GM19397 (cell line): ENCODE measurements around the gene HSPG2.

Source experiments
- ATAC-seq: cut with Tn5 transposase; IDR thresholded peaks from one replicate; pipeline ENCODE4 v1.9.1; 2021; ENCODE audit warnings: mild to moderate bottlenecking, moderate library complexity; ENCODE audit not compliant: unreplicated experiment

The HSPG2 gene

GRCh38 chr1:21774835-21775549 lies 162.1 kb downstream of the HSPG2 start:
- no peak for ATAC-seq

GRCh38 chr1:21773585-21773984 lies 163.5 kb downstream of the HSPG2 start:
- ATAC-seq = no peak
